SKM-1 treated with dmso at 0.1 percent for 144 hours (cell line): ENCODE measurements around the gene GTF2A1.
"Not testable (repeated sequence)": the region's sequence is repeated elsewhere in the genome, so short reads cannot be mapped to it uniquely, and the experiment has no call there.

Experiments
- DNase-seq: peaks from one replicate; lab custom pipeline; 2025; ENCODE audit not compliant: unreplicated experiment; lab: John Stamatoyannopoulos, UW

Gene GTF2A1

DNA sequence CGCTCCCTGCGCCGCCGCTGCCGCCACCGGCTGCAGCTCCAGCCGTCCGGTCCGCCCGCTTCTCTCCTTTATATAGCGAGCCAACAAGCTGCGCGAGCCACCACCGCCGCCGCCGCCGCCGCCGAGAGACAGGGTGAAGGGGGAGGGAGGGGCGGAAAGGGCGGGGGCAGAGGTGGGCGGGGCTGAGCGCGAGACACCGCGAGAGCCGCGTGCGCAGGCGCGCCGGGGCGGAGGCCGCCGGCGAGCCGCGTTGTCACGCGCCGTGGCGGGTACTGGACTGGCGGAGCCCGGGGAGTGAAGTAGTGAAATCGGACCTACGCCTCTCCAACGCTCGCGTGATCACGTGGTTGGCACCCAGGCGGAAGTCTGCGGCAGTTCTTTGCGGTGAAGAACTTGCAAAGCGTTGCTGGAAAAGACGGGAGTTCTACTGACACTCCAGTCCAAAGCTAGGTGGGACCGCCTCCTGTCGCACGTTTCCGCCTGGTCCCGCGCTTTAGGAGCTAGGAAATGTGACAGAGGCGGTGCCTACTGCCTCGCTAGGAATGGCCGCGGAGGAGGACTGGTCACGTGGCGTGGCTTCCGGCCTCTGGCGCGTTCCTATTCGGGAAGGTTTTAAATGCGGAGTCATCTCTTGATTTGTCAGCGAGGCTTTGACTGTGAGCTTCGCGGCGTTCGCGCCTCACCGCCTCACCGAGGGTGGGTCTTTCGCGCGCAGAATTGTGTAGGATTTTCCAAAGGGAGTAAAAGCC is at the start of gene GTF2A1:
TSS of gene GTF2A1 (minus strand) at position 130 of the 749 bp plus-strand sequence. CDS start 441 bp downstream, outside the sequence.
- DNase-seq = peak; percentile 77

DNA sequence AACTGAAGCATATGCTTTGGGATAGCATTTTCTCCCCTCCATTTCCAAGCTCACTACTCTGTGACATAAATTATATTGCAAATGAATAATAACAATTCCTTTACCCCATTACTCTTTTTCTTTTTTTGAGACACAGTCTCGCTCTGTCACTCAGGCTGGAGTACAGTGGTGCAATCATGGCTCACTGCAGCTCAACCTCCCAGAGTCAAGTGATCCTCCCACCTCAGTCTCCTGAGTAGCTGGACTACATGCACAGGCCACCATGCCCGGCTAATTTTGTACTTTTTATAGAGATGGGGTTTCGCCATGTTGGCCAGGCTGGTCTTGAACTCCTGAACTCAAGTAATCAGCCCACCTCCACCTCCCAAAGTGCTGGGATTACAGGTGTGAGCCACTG is 49.2 kb upstream of the GTF2A1 start:
- DNase-seq = no peak

DNA sequence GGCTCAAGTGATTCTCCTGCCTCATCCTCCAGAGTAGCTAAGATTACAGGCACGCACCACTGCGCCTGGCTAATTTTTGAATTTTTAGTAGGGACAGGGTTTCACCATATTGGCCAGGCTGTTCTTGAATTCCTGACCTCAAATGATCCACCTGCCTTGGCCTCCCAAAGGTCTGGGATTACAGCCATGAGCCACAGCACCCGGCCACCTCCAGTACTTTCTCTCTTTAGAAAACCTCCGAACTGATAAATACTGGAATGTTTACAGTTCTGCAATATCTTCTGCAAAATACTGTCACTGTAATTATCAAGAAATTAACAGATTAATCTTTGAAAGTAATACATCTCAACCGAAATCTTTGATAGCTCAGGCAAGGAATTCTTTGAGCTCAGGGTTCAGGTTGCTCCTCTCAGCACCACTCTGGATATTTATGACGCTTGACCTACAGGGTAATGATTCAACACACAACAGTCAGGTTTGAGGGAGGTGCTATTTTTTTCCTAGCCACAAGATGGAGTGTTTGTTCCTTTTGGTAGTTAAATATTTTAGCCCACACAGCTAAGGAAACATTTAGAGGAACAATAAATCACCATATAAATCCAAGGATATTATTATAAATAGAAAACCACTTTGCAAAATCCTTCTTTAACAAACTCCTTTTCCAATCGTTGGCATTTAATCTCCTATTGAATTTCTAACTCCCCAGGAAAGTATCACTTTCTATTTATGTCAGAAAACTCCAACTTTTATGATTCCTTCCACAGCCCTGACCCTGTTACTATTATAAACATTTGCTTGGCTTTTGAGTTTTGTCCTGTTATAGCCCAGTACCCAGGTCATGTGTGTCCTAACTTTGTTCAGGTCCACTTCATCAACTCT is 48.6 kb upstream of the GTF2A1 start:
- DNase-seq = peak; percentile 41

DNA sequence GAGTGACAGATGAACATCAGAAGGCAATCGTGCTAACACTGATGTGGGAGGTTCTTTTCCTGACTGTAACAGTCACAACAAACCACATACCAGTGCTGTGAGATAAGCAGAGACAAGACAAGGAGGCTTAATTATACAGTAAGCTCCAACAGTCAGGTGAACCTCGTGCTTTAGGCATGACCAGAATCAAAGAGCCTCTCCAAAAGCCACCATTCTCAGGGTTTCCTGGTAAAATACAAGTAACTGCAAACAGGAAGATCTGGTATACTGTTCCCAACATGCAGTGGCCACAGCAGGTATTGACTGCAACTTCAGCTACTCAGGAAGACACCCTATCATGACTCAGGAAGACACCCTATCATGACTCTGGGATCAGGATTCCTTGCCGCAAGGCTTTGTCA is 47.3 kb upstream of the GTF2A1 start:
- no peak for DNase-seq

- DNase-seq = no peak
These were observed 44.9 kb upstream of the GTF2A1 start for GRCh38 chr14:81265636-81266169.

DNA sequence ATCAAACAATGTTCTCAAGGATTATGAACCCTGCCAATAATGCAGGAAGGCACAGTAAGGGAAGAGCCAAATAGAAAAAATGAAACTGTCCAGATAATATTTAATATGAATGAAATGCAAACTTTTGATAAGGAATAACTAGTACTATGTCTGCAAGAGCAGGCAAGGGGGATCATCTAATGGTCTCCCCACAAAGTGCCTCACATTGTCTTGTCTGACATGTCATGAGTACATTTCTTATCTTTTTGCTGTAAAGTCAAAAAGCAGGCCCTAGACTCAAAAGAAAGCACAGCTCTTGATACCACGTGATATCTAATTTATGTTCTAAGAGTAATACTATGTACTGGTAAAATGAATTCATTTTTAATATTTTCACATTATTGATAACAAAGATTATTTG is 43.9 kb upstream of the GTF2A1 start:
- DNase-seq = no peak

DNA sequence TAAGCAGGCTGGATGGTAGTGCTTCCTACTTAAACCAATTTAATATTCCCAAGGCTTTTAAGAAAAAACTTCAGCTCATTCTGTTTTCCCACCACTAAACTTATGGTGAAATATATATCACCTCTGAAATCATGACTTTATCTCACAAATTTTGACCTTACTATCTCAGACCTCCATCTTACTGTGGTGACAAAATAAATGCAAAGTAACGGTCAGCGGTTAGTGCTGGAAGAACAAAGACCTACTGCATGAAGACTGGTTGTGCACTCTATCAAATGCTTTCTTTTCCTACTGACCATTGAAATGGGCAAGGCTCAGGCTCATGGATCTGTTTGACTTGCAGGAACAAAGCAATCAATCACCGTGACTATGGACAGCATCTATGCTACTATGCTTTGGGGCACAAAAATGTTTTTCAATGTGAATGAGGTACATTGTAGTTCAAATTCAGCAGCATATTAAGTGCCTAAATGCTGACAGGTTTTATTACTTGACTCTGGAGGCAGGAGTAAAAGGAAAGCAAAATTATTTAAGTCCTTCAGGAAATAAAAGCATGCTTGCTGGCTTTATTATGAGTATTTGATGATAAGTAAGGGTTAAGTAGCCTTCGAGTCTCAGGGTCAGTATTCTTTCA is 43.1 kb upstream of the GTF2A1 start:
- DNase-seq = no peak

DNA sequence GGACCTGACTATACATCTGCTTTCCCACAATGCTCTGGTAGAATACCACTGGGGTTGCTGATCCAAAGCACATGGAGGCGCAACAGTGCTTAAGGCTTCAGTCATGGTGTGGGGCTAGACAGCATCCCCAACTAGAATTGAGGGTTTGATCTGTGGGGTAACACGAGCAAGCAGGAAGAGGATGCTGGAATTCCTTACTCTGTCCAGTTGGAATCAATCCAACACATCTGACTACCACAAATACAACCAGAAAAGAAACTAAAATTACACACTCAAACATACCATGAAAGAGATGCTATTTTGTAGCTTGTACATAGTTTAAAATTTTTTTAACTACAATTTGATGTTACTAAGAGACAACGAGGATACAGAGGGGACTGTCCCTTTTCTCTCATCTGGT is 40.4 kb upstream of the GTF2A1 start:
- no peak for DNase-seq

GRCh38 chr14:81260732-81261131 is 40.0 kb upstream of the GTF2A1 start:
- DNase-seq = no peak

DNA sequence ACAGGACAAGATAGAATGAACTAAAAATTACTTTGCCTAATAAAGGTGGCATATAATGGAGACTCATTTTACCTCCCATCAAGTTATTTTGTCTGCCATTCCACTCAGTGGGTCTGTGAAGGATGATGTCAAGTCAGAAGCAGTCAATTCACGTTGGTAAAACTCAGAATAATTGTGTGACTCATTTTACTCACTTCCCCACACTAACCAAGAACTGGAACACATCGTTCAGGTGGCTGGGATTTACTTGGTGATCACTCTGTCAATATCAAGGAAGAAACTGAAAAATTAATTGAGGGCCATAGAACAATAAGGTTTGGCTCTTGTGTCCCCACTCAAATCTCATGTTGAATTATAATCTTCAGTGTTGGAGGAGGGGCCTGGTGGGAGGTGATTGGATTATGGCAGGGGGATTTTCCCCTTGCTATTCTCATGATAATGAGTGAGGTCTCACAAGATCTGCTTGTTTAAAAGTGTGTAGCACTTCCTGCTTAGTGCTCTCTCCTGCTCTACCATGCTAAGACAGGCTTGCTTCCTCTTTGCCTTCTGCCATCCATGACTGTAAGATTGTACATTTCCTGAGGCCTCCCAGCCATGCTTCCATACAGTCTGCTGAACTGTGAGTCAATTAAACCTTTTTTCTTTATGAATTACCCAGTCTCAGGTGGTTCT is 35.7 kb upstream of the GTF2A1 start:
- no peak for DNase-seq

DNA sequence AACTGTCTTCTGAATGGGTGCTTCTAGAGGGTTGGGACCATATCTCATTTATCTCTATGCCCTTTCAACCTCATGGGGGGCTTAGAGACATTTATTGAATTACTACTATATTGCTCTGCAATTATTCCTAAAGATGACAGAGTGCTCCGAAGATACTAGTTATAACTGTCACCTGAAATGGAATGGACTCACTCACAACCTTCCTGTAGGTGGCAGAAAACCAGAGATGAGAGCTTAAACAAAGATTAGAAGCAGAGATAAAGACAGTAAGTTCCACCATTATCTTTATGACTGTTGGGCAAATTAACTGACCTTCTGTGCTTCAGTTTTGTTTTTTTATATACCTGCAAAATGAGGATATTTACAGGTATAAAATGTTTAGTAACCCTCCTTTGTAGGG is 31.5 kb upstream of the GTF2A1 start:
- no peak for DNase-seq

DNA sequence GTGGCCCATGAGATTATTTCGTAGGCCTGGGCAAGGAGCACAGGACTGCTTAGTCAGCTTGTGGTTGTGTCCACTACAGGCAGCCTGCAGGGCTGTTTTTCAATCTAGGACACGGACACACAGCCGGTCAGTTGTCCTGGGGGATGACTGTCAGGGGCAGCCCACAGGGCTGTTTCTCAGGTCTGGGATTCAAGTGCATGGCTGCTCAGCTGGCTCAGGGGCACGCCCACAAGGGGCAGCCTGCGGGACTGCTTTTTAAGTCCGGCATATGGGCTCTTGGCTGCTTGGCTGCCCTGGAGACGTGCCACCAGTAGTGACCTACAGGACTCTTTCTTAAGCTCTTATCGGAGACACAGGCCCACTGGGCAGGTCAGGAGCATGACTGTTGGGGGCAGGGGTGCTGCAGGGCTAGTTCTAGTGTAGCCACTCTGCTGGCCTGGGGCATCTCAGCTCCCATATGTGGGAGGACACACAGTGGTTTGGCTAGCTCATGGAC is 26.6 kb upstream of the GTF2A1 start:
- no peak for DNase-seq

- no peak for DNase-seq
These were observed 25.9 kb upstream of the GTF2A1 start for GRCh38 chr14:81246461-81247270.

GRCh38 chr14:81245771-81246170 is 25.0 kb upstream of the GTF2A1 start:
- DNase-seq = no peak

- not testable (repeated sequence) for DNase-seq
These were observed 23.7 kb upstream of the GTF2A1 start for GRCh38 chr14:81244431-81244830.

DNA sequence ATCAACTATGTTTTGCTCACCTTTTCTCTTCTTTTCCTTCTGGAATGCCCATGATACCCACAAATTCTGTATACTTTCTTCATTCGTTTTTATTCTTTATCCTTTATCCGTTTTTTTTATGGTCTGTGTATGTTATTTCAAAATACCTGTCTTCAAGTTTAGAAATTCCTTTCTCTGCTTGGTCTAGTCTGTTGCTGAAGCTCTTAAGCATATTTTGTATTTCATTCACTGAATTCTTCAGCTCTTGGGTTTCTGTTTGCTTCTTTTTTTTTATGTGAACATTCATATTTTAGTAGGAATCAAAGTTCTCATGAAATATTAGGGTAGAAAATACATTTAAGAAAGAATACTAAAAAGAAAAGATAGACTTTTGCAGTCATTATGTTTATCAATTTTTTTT is 22.7 kb upstream of the GTF2A1 start:
- no peak for DNase-seq

DNA sequence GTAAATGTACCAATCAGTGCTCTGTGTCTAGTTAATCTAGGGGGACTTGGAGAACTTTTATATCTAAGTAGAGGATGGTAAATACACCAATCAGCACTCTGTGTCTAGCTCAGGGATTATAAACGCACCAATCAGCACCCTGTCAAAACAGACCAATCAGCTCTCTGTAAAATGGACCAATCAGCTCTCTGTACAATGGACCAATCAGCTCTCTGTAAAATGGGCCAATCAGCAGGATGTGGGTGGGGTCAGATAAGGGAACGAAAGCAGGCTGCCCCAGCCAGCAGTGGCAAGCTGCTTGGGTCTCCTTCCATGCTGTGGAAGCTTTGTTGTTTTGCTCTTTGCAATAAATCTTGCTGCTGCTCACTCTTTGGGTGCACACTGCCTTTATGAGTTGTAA is 16.1 kb upstream of the GTF2A1 start:
- DNase-seq = not testable (repeated sequence)

DNA sequence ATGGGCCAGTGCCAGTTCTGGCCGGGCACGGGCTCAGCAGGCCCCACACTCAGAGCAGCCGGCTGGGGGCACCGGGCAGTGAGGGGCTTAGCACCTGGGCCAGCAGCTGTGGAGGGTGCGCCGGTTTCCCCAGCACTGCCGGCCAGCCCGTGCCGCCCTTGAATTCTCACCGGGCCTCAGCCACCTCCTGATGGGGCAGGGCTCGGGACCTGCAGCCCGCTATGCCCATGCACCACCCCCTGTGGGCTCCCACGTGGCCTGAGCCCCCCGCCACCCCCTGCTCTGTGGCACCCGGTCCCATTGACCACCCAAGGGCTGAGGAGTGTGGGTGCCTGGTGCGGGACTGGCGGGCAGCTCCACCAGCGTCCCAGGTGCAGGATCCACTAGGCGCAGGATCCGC is 15.4 kb upstream of the GTF2A1 start:
- no peak for DNase-seq

DNA sequence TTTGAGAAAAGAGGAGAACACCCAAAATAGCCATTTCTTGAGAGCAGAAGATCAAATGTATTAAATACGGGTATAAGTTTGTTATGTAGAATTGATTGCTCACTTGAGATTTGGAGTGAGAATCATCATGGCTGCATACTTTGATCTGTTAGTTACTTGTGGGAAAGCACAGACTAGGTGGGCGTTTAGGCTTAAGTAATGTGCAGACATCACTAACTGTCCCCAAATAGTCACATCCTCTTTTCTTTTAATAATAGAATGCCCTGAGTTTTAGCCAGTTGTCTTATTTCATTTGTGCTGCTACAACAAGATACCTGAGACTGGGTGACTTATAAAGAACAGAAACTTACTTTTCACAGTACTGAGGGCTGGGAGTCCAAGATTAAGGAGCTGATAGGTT is 14.3 kb upstream of the GTF2A1 start:
- DNase-seq = no peak

DNA sequence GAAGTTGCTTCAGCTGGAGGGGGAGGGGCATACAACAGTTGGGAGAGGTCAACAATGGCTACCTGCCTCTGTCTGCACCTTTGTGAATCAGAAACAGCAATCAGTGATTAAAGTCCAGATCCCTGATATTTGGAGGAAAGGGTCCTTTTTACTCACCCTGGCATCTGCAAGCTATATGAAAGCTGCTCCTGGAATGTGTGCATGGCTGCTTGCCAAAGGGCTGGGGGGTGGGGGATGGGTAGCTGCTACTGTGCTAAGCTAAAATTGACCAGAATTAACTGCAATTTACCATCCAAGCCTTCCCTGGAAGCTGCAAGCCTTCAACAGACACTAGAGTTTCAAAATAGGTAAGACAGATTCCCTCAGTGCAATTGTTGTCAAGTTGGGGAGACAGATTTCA is 13.5 kb upstream of the GTF2A1 start:
- no peak for DNase-seq
